BE2C (cell line): ENCODE measurements around the gene HSD17B3.
"Not testable (repeated sequence)": the region's sequence is repeated elsewhere in the genome, so short reads cannot be mapped to it uniquely, and the experiment has no call there.

Experiments
- DNase-seq: peaks from one replicate; pipeline ENCODE4 v3.0.0-alpha.2; 2020
- H3K27me3 ChIP-seq: fragments of 250-450 bp; sonication (Bioruptor Pico); 2 replicates; pipeline ENCODE4 v1.5.1; 2020; ENCODE audit warnings: mild to moderate bottlenecking
- H3K36me3 ChIP-seq: fragments of 250-450 bp; sonication (Bioruptor Pico); 2 replicates; pipeline ENCODE4 v1.5.1; 2020; ENCODE audit warnings: mild to moderate bottlenecking
- H3K4me1 ChIP-seq: fragments of 250-450 bp; sonication (Bioruptor Pico); 2 replicates; pipeline ENCODE4 v1.5.1; 2020
- H3K4me3 ChIP-seq: 2 replicates; pipeline ENCODE4 v1.5.1; 2011; ENCODE audit warnings: low read depth, low read length
- H3K9me3 ChIP-seq: fragments of 250-450 bp; sonication (Bioruptor Pico); 2 replicates; pipeline ENCODE4 v1.5.1; 2020
- CTCF ChIP-seq: IDR thresholded peaks from 2 replicates; pipeline ENCODE4 v1.5.1; 2012; ENCODE audit warnings: mild to moderate bottlenecking, low read depth, low read length

HSD17B3 gene

DNA sequence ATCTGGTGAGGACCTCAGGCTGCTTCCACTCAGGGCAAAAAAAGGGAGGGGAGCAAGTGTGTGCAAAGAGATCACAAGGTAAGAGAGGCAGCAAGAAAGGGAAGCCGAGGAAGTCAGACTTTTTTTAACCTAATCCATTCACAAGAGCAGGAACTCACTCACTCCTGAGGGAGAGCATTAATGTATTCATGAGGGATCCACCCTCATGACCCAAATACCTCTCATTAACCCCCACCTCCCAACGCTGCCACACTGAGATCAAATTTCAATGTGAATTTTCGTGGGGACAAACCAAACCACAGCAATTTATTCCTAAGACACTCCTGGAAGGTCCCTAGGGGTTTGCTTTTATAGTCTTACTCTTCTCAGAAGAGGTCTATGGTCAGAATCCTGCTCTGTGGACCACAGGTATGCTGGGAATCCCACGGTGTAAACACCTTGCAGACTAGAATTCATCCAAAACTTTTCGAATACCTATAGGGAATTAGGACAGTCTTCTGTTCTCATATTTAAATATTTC lies 108.7 kb downstream of the HSD17B3 start:
- H3K9me3 ChIP-seq, result peaks cover 4% of the 10 kb centered on the region; the same call in 1 of the 2 replicates
- no peak for TF ChIP-seq CTCF
- H3K27me3 ChIP-seq, result no peaks in the 10 kb centered on the region
- H3K4me1 ChIP-seq, result no peaks in the 10 kb centered on the region
- no peaks in the 10 kb centered on the region for H3K36me3 ChIP-seq
- no peak for DNase-seq
- H3K4me3 ChIP-seq, result no peak overlapping the region

- H3K36me3 ChIP-seq, result no peaks in the 10 kb centered on the region
- H3K4me1 ChIP-seq, result no peaks in the 10 kb centered on the region
- TF ChIP-seq CTCF, result no peak
- no peaks in the 10 kb centered on the region for H3K27me3 ChIP-seq
- DNase-seq, result no peak
- H3K9me3 ChIP-seq, result peaks cover 4% of the 10 kb centered on the region; the same call in 1 of the 2 replicates
- no peak overlapping the region for H3K4me3 ChIP-seq
Observed at GRCh38 chr9:96192710-96193109, 109.3 kb downstream of the HSD17B3 start.

DNA sequence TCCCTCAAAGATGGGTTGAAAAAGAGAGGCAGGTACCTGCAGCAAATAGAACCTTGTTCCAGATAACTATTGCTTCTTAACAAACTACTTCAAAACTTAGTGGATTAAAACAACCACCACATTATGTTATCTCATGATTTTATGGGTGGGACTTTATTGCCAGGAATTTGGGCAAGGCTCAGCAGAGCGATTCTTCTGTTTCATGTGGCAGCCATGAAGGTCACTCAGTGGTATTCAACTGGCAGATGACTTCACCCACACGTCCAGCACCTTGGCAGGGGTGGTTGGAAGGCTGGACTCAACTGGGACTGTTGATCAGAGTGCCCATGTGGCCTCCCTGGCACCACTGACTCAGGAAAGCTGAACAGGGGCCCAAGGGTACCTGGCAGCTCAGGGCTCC lies 112.0 kb downstream of the HSD17B3 start:
- Histone ChIP-seq H3K4me1 (no peaks in the 10 kb centered on the region), H3K9me3 (peaks cover 4% of the 10 kb centered on the region; the same call in 1 of the 2 replicates), H3K27me3 (no peaks in the 10 kb centered on the region), H3K4me3 (no peak overlapping the region), H3K36me3 (no peaks in the 10 kb centered on the region)
- DNase-seq, result no peak
- no peak for TF ChIP-seq CTCF

GRCh38 chr9:96189581-96189980 lies 112.4 kb downstream of the HSD17B3 start:
- not testable (repeated sequence) for DNase-seq, H3K9me3 ChIP-seq, H3K4me3 ChIP-seq, H3K4me1 ChIP-seq, H3K36me3 ChIP-seq, H3K27me3 ChIP-seq

DNA sequence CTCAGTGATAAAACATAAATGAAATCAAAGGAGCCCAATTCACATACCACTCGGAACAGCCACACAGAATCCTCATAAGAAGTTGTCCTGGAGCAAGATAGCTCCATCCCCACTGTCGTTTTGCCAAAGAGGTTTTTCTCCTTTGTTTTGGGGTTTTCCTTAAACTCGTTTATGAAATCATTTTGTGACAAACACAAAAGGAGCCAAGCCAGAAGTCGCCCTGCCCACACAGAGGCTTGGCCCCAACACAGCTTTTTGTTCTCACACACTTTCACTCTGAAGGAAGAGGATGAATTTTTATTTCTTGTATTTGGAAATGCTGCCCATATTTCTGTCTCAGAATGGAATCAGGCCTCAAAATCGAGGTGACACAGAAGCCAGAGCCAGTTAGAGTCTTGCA lies 113.4 kb downstream of the HSD17B3 start:
- no peaks in the 10 kb centered on the region for H3K36me3 ChIP-seq
- no peak overlapping the region for H3K4me3 ChIP-seq
- no peak for DNase-seq
- no peaks in the 10 kb centered on the region for H3K4me1 ChIP-seq
- H3K27me3 ChIP-seq, result no peaks in the 10 kb centered on the region
- H3K9me3 ChIP-seq, result peaks cover 4% of the 10 kb centered on the region; the same call in 1 of the 2 replicates
- TF ChIP-seq CTCF, result no peak

- TF ChIP-seq CTCF, result no peak
- Histone ChIP-seq H3K9me3 (peaks cover 4% of the 10 kb centered on the region; the same call in 1 of the 2 replicates), H3K4me3 (no peak overlapping the region), H3K27me3 (no peaks in the 10 kb centered on the region), H3K4me1 (no peaks in the 10 kb centered on the region), H3K36me3 (no peaks in the 10 kb centered on the region)
- no peak for DNase-seq
Observed at GRCh38 chr9:96187151-96187555, 114.8 kb downstream of the HSD17B3 start.

DNA sequence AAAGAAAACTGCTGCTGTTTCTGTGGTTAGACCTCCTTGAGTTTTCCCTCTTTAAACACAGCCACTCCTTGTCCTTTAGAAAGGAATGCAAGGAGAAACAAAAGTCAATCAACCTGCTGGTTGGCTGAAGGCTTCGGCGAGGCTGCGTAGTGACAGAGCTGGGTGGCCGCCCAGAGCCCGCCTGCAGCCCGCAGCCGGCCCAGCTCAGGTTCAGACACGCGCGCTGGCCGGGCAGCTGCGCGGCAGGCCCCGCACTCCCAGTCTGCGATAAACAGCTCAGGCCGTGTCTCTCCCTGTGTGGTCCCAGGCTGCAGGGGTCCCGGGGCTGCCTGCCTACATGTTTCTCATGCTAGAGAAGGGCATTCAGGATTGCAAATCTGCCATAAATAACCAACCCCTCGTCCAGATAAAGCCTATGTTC lies 115.4 kb downstream of the HSD17B3 start:
- Histone ChIP-seq H3K9me3 (peaks cover 4% of the 10 kb centered on the region; the same call in 1 of the 2 replicates), H3K27me3 (no peaks in the 10 kb centered on the region)

More for the DNA sequence above, 115.4 kb downstream of the HSD17B3 start:
- no peak for TF ChIP-seq CTCF
- Histone ChIP-seq H3K4me1 (no peaks in the 10 kb centered on the region), H3K36me3 (no peaks in the 10 kb centered on the region), H3K4me3 (no peak overlapping the region)
- no peak for DNase-seq
